Measurements from ENCODE around the gene DPH3.

Gene DPH3

DNA sequence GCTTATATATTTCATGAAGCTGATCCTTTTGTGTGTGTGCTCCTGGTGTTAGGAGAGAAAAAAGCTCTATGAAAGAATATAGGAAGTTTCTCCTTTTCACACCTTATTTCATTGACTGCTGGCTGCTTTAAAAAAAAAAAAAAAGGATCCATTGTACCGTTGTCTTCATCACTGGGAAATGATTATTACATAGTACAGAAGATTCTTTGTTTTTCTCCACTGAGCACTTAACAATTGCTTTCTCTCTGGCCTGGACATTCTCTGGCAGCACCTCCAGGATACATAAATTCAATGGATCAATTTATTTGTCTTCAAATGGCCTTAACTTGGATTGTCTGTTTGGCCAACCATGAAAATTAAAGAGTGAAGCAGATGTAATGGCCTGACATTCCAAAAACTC is 37.2 kb downstream of the DPH3 start:
- DNase-seq = no peak

GRCh38 chr3:16224325-16224724 is 40.4 kb downstream of the DPH3 start:
- no peak for DNase-seq

GRCh38 chr3:16222547-16222946 is 42.2 kb downstream of the DPH3 start:
- DNase-seq = no peak

DNA sequence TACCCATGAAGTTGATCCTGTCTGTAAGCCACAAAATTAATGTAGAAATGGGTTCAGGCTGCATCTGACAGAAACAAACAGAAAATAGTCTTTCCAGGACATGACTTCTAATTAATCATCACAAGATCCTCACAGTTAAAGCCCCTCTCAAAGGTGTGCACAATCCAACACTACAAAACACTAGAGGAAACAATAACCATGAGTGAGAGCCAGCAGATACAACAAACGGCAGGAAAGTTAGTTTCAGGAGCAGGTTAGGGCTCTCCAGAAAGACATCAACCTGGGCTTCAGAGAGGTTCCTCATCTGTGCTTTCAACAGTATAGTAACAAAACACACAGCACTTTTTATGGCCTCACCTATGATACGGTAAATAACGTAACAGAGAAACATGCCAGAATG is 42.8 kb downstream of the DPH3 start:
- DNase-seq = no peak

- no peak for DNase-seq
Measured at GRCh38 chr3:16219777-16220176, 45.0 kb downstream of the DPH3 start.

DNA sequence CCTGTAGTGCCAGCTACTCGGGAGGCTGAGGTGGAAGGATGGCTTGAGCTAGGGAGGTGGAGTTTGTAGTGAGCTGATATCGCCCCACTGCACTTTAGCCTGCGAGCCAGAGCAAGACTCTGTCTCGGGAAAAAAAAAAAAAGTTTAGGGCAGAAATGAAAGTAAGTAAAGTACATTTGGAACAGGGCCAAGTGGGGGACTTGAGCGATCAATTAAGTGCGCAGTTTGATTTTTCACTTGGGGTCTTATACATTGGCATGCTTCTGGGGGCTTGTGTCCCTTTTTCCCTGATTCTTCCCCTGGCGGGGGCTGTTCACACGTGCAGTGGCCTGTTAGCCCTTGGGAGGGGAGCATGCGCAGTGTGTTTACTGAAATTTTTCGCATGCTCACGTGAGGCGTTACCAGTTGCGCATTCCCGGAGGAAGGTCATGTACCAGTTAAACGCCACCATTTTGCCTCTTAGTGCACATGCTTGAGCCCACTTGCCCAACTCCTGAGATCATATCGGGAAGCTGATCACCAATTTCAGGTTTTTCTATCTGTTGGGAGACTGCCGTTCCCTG is 48.3 kb downstream of the DPH3 start:
- DNase-seq = no peak

DNA sequence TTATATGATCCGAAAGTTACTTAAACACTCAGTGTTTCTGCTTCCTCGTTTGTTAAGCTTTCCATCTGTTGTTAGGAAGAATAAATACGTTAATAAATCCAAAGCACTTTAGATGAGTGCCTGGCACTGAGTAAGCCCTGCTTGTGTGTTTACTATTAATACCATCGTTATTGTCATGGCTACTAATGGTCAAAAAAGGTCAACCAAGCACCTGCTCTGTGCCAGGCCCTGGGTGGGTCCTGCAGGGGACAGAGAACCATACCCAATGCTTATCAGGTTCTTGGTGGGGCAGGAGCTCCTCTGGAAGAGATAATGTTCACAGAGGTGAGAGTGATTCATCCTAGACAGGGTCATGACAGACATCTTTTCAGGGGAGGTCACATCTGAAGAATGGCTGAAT is 50.4 kb downstream of the DPH3 start:
- DNase-seq = no peak

DNA sequence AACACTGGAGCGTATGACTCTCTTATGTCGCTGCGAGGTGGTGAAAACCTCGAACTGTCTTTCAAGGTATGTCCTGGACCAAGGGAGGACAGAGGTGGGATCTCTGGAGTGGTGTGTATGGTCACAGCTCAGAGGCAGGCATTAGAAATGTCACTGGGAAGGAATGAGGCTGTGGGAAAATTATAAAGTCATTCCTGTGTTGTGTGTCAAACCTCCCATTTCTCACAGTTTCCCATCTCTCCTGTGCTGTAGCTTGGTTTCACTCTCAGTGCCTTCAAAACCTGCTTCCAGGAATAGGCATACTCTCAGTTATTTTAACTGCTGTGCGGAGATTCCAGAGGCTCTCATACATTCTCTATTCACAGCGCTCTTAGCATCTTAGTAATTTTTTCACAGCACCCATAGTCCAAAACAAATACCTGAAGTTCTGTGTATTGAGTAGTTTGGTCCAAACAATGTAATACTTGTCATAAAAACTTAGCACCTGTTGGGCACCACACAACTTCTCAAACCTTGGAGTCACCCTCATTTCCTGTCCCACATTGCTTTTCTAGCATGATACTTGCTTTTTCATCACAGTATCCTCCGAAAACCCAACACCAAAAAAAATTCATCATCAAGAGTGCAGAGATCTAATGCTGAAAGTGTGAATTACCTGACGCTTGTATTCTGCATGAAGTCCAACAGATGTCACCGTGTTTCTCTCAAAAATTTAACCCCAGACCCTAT is 53.4 kb downstream of the DPH3 start:
- no peak for DNase-seq

Data from hematopoietic multipotent progenitor cell treated with erythropoietin and hydrocortisone succinate and interleukin-3 and kit ligand, for 4 days (in vitro differentiated cells).